Liver (tissue), 9 donors: ENCODE measurements around the gene RNLS. TPM values are rescaled to one million over a fixed set of nuclear protein-coding genes. Genes with fewer than 3 reads are reported as not detected.

Source experiments
- DNase-seq: peaks from one replicate; pipeline ENCODE4 v3.0.0-alpha.2; 2017; ENCODE audit warnings: low spot score
- H3K27ac ChIP-seq, 2 donors: one replicate each; pipeline ENCODE4 v1.7.0; 2013; ENCODE audit warnings: inconsistent platforms in 2 of 2, low read length in 2 of 2, control low read depth in 1 of 2, low read depth in 1 of 2, mild to moderate bottlenecking in 1 of 2
- H3K27me3 ChIP-seq, 4 donors: one replicate each; pipeline versions ENCODE4 v1.6.1 to v1.7.0; 2013; ENCODE audit warnings: low read length in 3 of 4, inconsistent platforms in 1 of 4, mild to moderate bottlenecking in 1 of 4, moderate library complexity in 1 of 4; ENCODE audit not compliant: control insufficient read depth in 4 of 4, insufficient read depth in 4 of 4
- H3K36me3 ChIP-seq, 4 donors: one replicate each; pipeline versions ENCODE4 v1.6.1 to v1.7.0; 2013; ENCODE audit warnings: low read length in 3 of 4, mild to moderate bottlenecking in 3 of 4, low read depth in 1 of 4, moderate library complexity in 1 of 4; ENCODE audit not compliant: control insufficient read depth in 4 of 4, insufficient read depth in 3 of 4
- H3K4me1 ChIP-seq, 4 donors: one replicate each; pipeline versions ENCODE4 v1.6.1 to v1.7.0; 2013; ENCODE audit warnings: low read length in 3 of 4, mild to moderate bottlenecking in 3 of 4, moderate library complexity in 1 of 4; ENCODE audit not compliant: control insufficient read depth in 4 of 4, insufficient read depth in 4 of 4
- H3K4me3 ChIP-seq, 3 donors: one replicate each; pipeline versions ENCODE4 v1.6.1 to v1.7.0; 2013; ENCODE audit warnings: low read length in 3 of 3, control low read depth in 1 of 3, low read depth in 1 of 3, mild to moderate bottlenecking in 1 of 3
- H3K9ac ChIP-seq, 2 donors: one replicate each; pipeline ENCODE4 v1.7.0; 2013; ENCODE audit warnings: low read length in 2 of 2, mild to moderate bottlenecking in 2 of 2, moderate library complexity in 2 of 2, control low read depth in 1 of 2, low read depth in 1 of 2
- H3K9me3 ChIP-seq, 4 donors: one replicate each; pipeline versions ENCODE4 v1.6.1 to v1.7.0; 2013; ENCODE audit warnings: low read length in 3 of 4; ENCODE audit not compliant: control insufficient read depth in 4 of 4
- EGR1 ChIP-seq, 2 donors: IDR thresholded peaks; 2 replicates each; pipeline ENCODE4 v1.6.1; 2016 to 2018; ENCODE audit warnings: antibody characterized with exemption in 2 of 2, low read depth in 2 of 2
- FOXA1 ChIP-seq: IDR thresholded peaks from 2 replicates; pipeline ENCODE4 v1.6.1; 2016; ENCODE audit warnings: antibody characterized with exemption
- FOXA2 ChIP-seq: IDR thresholded peaks from 2 replicates; pipeline ENCODE4 v1.6.1; 2016; ENCODE audit warnings: antibody characterized with exemption
- GABPA ChIP-seq, 2 donors: IDR thresholded peaks in 1 of 2; conservative IDR thresholded peaks in 1 of 2; 2 replicates each; pipeline ENCODE4 v1.6.1; 2016; ENCODE audit warnings: antibody characterized with exemption in 2 of 2, mild to moderate bottlenecking in 1 of 2, moderate library complexity in 1 of 2
- HNF4A ChIP-seq, 2 donors: conservative IDR thresholded peaks; 2 replicates each; pipeline ENCODE4 v1.6.1; 2016; ENCODE audit warnings: antibody characterized with exemption in 2 of 2, mild to moderate bottlenecking in 2 of 2
- HNF4G ChIP-seq: IDR thresholded peaks from 2 replicates; pipeline ENCODE4 v1.6.1; 2016; ENCODE audit warnings: antibody characterized with exemption
- JUND ChIP-seq, 2 donors: IDR thresholded peaks; 2 replicates each; pipeline ENCODE4 v1.6.1; 2016; ENCODE audit warnings: antibody characterized with exemption in 2 of 2
- NR2F2 ChIP-seq: IDR thresholded peaks from 2 replicates; pipeline ENCODE4 v1.6.1; 2016; ENCODE audit warnings: antibody characterized with exemption
- RXRA ChIP-seq, 2 donors: IDR thresholded peaks; 2 replicates each; pipeline ENCODE4 v1.6.1; 2017 to 2018; ENCODE audit warnings: antibody characterized with exemption in 2 of 2, mild to moderate bottlenecking in 1 of 2
- SP1 ChIP-seq: IDR thresholded peaks from 2 replicates; pipeline ENCODE4 v1.6.1; 2018; ENCODE audit warnings: antibody characterized with exemption, mild to moderate bottlenecking
- TAF1 ChIP-seq: conservative IDR thresholded peaks from 2 replicates; pipeline ENCODE4 v1.6.1; 2016; ENCODE audit warnings: antibody characterized with exemption, mild to moderate bottlenecking
- YY1 ChIP-seq: IDR thresholded peaks from 2 replicates; pipeline ENCODE4 v1.6.1; 2016; ENCODE audit warnings: antibody characterized with exemption, mild to moderate bottlenecking
- WGBS: extraction: QIAGEN DNeasy Blood & Tissue Kit; methylation state at CpG from one replicate; pipeline ENCODE4 v1.1.7; 2013; 5-methylcytosine and 5-hydroxymethylcytosine counted together
- polyA plus RNA-seq, 2 donors: library from polyadenylated mRNA; stranded (reverse) in 1 of 2; unstranded in 1 of 2; fragments of 200-250 nt in 1 of 2; fragments of >200 nt in 1 of 2; fragmentation: Nextera tagmentation in 1 of 2; extraction: Ambion mirVana in 1 of 2; gene quantifications; one replicate each; pipeline versions ENCODE4 v1.2.1 to v1.2.3, GENCODE V29; 2013 to 2015
- total RNA-seq, 2 donors: library from RNA; depleted of rRNA; stranded (reverse); fragments of >200 nt; gene quantifications; one replicate each; pipeline ENCODE4 v1.2.3, GENCODE V29; 2014
- TF ChIP-seq, protein P1 (sequence below): fragments of 150-350 bp; IDR thresholded peaks from 2 replicates; pipeline ENCODE4 v1.5.1; 2017; ENCODE audit warnings: improper control_type of control experiment, low read depth, low read length; ENCODE audit not compliant: missing input control
- TF ChIP-seq, protein P2 (sequence below): IDR thresholded peaks from 2 replicates; pipeline ENCODE4 v1.6.1; 2016; ENCODE audit warnings: antibody characterized with exemption
- TF ChIP-seq, protein P3 (sequence below): IDR thresholded peaks from 2 replicates; pipeline ENCODE4 v1.6.1; 2016; ENCODE audit warnings: antibody characterized with exemption
- TF ChIP-seq, protein P4 (sequence below): IDR thresholded peaks from 2 replicates; pipeline ENCODE4 v1.6.1; 2016; ENCODE audit warnings: antibody characterized with exemption, mild to moderate bottlenecking
- donor health status: healthy.
- donor health status: healthy.
- donor health status: healthy.
- donor health status: healthy.
- donor health status: healthy.

Gene RNLS
- total and polyA plus RNA-seq, 4 donors = 4.1 to 12.4 (median 7.5) TPM

DNA sequence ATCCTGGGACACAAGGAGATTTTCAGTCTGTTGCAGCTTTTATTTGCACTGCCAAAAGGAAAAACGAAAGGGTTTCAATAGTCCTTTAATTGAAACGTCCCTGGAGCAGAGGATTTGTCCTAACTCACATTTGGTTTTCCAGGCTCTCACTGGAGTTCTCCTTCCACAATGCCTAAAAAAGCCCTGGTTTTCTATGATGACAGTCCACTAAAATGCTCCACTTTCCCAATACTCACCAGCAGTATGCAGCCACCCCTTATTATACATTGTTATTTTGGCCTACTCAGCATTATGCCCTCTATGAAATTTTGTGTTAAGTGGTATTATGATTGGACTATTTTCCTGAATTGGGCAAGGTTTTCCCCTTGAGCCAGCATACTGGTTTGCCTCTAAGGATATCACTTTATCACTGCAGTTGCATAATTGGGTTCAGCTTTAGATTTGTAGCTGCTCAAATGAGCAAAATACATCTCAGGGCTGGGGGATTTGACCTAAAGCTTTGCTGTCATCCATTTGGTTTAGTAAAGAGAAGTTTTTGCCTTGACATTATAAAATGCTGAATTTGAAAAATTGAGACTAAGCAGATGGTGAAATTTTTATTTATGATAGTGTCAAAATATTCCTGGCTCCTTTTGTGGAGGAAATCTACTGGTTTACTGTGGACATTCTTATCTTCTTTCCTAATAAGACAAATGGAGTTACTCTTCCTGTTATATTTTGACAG lies 239.2 kb downstream of the RNLS start:
- no peak for TF ChIP-seq FOXA2
- TF ChIP-seq SP1 = no peak
- TF ChIP-seq HNF4G = no peak
- TF ChIP-seq, protein P1, sequence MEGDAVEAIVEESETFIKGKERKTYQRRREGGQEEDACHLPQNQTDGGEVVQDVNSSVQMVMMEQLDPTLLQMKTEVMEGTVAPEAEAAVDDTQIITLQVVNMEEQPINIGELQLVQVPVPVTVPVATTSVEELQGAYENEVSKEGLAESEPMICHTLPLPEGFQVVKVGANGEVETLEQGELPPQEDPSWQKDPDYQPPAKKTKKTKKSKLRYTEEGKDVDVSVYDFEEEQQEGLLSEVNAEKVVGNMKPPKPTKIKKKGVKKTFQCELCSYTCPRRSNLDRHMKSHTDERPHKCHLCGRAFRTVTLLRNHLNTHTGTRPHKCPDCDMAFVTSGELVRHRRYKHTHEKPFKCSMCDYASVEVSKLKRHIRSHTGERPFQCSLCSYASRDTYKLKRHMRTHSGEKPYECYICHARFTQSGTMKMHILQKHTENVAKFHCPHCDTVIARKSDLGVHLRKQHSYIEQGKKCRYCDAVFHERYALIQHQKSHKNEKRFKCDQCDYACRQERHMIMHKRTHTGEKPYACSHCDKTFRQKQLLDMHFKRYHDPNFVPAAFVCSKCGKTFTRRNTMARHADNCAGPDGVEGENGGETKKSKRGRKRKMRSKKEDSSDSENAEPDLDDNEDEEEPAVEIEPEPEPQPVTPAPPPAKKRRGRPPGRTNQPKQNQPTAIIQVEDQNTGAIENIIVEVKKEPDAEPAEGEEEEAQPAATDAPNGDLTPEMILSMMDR = no peak
- no peak for TF ChIP-seq FOXA1
- TF ChIP-seq EGR1 (IDR thresholded peaks at IDR 0.05; ENCODE audit: low read depth in 2 of 2) = no peak
- TF ChIP-seq, protein P2, sequence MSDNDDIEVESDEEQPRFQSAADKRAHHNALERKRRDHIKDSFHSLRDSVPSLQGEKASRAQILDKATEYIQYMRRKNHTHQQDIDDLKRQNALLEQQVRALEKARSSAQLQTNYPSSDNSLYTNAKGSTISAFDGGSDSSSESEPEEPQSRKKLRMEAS = no peak
- no peak for TF ChIP-seq YY1
- Histone ChIP-seq H3K9ac (no peak overlapping the region), H3K27me3 (no peaks in the 10 kb centered on the region), H3K4me3 (no peak overlapping the region), H3K4me1 (peaks cover 0 to 23% (median 14%) of the 10 kb centered on the region in 4 donors), H3K36me3 (no peaks in the 10 kb centered on the region), H3K9me3 (no peaks in the 10 kb centered on the region), H3K27ac (no peak overlapping the region)
- 39% methylated on average over 2 of the region's 2 CpGs for WGBS
- no peak for DNase-seq

DNA sequence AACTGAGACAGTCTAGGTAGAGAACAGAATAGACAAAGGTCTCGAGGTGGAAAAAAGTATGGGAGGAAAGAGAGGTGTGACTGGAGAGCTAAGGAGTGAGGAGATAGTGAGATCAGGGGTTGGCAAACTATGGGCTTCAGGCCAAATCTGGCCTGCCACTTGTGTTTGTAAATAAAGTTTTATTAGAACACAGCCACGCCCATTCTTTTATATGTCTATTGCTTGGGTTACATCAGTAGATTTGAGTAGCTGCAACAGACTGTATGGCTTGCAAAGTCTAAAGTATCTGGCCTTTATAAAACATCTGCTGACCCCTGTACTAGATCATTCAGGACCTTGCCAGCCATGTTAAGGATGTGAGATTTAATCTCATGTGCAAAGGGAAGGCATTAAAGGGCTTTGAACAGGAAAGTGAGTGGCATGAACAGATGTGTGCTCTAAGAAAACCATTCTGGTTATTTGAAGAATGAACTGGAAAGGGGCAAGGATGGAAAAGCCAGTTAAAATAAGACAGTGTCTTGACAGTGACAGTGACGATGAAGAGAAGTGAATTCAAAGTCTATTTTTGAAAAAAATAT lies 240.3 kb downstream of the RNLS start:
- no peak overlapping the region for H3K27ac ChIP-seq
- WGBS = 94% methylated on average over 3 of the region's 3 CpGs
- DNase-seq = no peak

DNA sequence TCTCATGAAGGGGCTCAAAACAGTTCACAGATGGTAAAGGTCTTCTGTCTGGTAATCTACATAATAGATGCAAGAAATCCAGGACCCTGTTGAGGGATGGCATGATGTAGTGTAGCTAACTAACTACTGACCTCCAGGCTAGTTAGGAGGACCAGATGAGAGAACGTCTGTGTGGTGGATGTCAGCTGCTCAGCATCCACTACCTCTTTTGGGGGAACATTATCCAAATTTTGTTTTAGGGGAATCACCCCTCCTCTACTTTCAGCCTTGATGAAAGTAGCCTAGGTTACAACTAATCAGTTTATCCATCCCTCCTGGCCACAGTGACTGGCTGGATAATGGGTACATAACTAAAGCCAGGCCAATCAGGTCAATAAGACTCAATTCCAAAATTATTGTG lies 246.0 kb downstream of the RNLS start:
- 93% methylated on average over 1 of the region's 1 CpG for WGBS
- H3K9me3 ChIP-seq = no peaks in the 10 kb centered on the region
- H3K36me3 ChIP-seq = no peaks in the 10 kb centered on the region
- H3K4me1 ChIP-seq = no peaks in the 10 kb centered on the region
- H3K4me3 ChIP-seq = no peak overlapping the region
- H3K27ac ChIP-seq = no peak overlapping the region
- H3K27me3 ChIP-seq = no peaks in the 10 kb centered on the region
- no peak for DNase-seq
- no peak overlapping the region for H3K9ac ChIP-seq
- no peak for TF ChIP-seq EGR1 (IDR thresholded peaks at IDR 0.05; ENCODE audit: low read depth in 2 of 2)
- TF ChIP-seq HNF4G = no peak
- no peak for TF ChIP-seq JUND (IDR thresholded peaks at IDR 0.05)
- TF ChIP-seq, protein P2 = no peak
- TF ChIP-seq, protein P3, sequence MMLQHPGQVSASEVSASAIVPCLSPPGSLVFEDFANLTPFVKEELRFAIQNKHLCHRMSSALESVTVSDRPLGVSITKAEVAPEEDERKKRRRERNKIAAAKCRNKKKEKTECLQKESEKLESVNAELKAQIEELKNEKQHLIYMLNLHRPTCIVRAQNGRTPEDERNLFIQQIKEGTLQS = no peak
- TF ChIP-seq, protein P4, sequence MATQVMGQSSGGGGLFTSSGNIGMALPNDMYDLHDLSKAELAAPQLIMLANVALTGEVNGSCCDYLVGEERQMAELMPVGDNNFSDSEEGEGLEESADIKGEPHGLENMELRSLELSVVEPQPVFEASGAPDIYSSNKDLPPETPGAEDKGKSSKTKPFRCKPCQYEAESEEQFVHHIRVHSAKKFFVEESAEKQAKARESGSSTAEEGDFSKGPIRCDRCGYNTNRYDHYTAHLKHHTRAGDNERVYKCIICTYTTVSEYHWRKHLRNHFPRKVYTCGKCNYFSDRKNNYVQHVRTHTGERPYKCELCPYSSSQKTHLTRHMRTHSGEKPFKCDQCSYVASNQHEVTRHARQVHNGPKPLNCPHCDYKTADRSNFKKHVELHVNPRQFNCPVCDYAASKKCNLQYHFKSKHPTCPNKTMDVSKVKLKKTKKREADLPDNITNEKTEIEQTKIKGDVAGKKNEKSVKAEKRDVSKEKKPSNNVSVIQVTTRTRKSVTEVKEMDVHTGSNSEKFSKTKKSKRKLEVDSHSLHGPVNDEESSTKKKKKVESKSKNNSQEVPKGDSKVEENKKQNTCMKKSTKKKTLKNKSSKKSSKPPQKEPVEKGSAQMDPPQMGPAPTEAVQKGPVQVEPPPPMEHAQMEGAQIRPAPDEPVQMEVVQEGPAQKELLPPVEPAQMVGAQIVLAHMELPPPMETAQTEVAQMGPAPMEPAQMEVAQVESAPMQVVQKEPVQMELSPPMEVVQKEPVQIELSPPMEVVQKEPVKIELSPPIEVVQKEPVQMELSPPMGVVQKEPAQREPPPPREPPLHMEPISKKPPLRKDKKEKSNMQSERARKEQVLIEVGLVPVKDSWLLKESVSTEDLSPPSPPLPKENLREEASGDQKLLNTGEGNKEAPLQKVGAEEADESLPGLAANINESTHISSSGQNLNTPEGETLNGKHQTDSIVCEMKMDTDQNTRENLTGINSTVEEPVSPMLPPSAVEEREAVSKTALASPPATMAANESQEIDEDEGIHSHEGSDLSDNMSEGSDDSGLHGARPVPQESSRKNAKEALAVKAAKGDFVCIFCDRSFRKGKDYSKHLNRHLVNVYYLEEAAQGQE = no peak
- TF ChIP-seq FOXA1 = no peak
- no peak for TF ChIP-seq RXRA (IDR thresholded peaks at IDR 0.05)
- no peak for TF ChIP-seq TAF1
- no peak for TF ChIP-seq HNF4A (conservative IDR thresholded peaks at IDR 0.05)
- no peak for TF ChIP-seq FOXA2
- no peak for TF ChIP-seq GABPA (IDR thresholded peaks at IDR 0.05 in 1 of 2, conservative IDR thresholded peaks at IDR 0.05 in 1 of 2)
- TF ChIP-seq, protein P1 = no peak
- TF ChIP-seq NR2F2 = no peak

More for the DNA sequence above, 240.3 kb downstream of the RNLS start:
- TF ChIP-seq, protein P3 = no peak
- no peak overlapping the region for H3K9ac ChIP-seq
- H3K4me1 ChIP-seq = peaks cover 0 to 23% (median 14%) of the 10 kb centered on the region in 4 donors
- H3K9me3 ChIP-seq = no peaks in the 10 kb centered on the region
- no peak overlapping the region for H3K4me3 ChIP-seq
- H3K27me3 ChIP-seq = no peaks in the 10 kb centered on the region
- H3K36me3 ChIP-seq = no peaks in the 10 kb centered on the region
